Rectal smooth muscle tissue (tissue), 1 donor: ENCODE results near the gene SNX9.
"Not testable (repeated sequence)": the region's sequence is repeated elsewhere in the genome, so short reads cannot be mapped to it uniquely, and the experiment has no call there.

ENCODE experiments used
- H3K27ac ChIP-seq: one replicate; pipeline ENCODE4 v1.7.0; 2013; ENCODE audit warnings: low read depth, low read length, inconsistent platforms
- H3K27me3 ChIP-seq: one replicate; pipeline ENCODE4 v1.7.0; 2013; ENCODE audit warnings: low read length; ENCODE audit not compliant: control insufficient read depth, insufficient read depth
- H3K36me3 ChIP-seq: one replicate; pipeline ENCODE4 v1.7.0; 2013; ENCODE audit warnings: low read length; ENCODE audit not compliant: control insufficient read depth, insufficient read depth
- H3K4me1 ChIP-seq: one replicate; pipeline ENCODE4 v1.7.0; 2013; ENCODE audit warnings: low read length; ENCODE audit not compliant: control insufficient read depth, insufficient read depth
- H3K4me3 ChIP-seq: one replicate; pipeline ENCODE4 v1.7.0; 2013; ENCODE audit warnings: low read length
- H3K9ac ChIP-seq: one replicate; pipeline ENCODE4 v1.7.0; 2013; ENCODE audit warnings: low read length

Gene SNX9

DNA sequence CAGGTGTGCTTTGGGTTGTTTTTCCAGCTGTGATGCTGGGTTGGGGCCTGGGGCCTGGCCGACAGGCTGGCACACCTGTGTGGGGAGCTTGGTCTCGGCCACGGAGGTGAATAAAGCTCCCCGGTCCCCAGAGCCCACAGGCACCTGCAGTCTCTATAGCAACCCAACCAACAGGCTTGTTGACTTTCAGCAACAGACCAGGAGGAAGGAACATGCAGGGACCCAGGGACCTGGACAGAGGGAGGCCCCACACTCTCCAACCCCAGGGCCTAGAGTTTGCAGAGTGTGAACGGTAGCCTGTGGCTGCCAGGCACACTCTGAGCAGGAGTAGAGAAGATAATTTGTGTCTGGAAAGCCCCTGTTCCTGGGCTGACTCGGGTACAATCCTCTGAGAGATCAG lies 144.0 kb downstream of the SNX9 start:
- H3K9ac ChIP-seq, result no peak overlapping the region
- no peaks in the 10 kb centered on the region for H3K27me3 ChIP-seq
- H3K4me1 ChIP-seq, result no peaks in the 10 kb centered on the region
- no peak overlapping the region for H3K4me3 ChIP-seq
- peak overlapping the region; percentile 8 for H3K27ac ChIP-seq
- no peaks in the 10 kb centered on the region for H3K36me3 ChIP-seq

DNA sequence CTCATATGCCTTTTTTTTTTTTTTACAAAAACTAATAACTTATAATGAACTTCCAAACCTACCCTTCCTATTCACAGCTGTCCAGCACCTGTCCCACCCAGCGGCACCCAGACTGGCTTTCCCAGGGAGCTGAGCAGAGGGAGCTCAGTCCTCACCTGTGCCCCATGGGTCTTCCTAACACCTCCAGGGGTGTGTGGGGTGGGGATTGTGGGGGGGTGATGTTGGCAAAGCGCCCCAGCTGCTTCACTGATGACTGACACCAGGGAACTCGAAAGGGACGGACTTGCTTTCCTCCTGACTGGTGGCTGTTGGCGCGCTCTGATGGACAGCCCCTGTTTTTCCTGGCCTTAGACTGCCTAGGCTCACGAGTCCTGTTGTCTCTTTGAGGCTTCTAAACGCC lies 144.4 kb downstream of the SNX9 start:
- Histone ChIP-seq H3K4me1 (no peaks in the 10 kb centered on the region), H3K36me3 (no peaks in the 10 kb centered on the region), H3K4me3 (no peak overlapping the region), H3K27me3 (no peaks in the 10 kb centered on the region), H3K9ac (no peak overlapping the region), H3K27ac (no peak overlapping the region)

DNA sequence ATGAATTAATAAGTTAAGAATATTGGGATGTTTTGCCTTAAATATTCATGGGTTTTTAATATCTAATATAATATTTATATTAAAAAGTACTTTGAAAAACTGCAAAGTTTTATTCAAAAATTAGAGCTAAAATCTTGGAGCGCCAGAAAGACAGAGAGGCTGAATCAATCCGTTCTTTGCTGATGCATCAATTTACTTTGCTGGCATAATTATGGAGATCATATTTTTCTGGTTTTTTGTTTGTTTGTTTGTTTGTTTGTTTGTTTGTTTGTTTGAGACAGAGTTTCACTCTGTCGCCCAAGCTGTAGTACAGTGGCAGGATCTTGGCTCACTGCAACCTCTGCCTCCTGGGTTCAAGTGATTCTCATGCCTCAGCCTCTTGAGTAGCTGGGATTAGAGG lies 149.1 kb downstream of the SNX9 start:
- H3K4me1 ChIP-seq, H3K27ac ChIP-seq, H3K4me3 ChIP-seq: not testable (repeated sequence)

GRCh38 chr6:157974341-157974894 lies 151.4 kb downstream of the SNX9 start:
- Histone ChIP-seq H3K27me3 (no peaks in the 10 kb centered on the region), H3K4me3 (no peak overlapping the region), H3K4me1 (no peaks in the 10 kb centered on the region), H3K36me3 (no peaks in the 10 kb centered on the region), H3K27ac (no peak overlapping the region), H3K9ac (no peak overlapping the region)

More for the DNA sequence above, 149.1 kb downstream of the SNX9 start:
- not testable (repeated sequence) for H3K9ac ChIP-seq, H3K36me3 ChIP-seq, H3K27me3 ChIP-seq

GRCh38 chr6:157974967-157975366 lies 151.9 kb downstream of the SNX9 start:
- Histone ChIP-seq H3K27ac (no peak overlapping the region), H3K4me3 (no peak overlapping the region), H3K9ac (no peak overlapping the region), H3K27me3 (no peaks in the 10 kb centered on the region), H3K4me1 (no peaks in the 10 kb centered on the region), H3K36me3 (no peaks in the 10 kb centered on the region)

DNA sequence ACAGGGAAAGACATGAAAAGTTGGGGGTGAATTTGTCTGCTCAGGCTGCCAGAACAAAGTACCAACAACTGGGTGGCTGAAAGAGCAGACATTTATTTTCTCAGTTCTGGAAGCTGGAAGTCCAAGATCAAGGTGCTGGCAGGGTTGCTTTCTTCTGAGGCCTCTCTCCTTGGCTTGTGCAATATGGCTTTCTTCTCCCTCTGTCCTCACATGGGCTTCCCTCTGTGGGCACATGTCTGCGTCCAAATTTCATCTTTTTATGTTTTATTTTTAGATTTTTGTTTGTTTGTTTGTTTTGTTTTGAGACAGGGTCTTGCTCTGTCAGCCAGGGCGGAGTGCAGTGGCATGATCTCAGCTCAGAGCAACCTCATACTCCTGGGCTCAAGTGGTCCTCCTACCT lies 152.4 kb downstream of the SNX9 start:
- Histone ChIP-seq H3K4me3 (no peak overlapping the region), H3K27me3 (no peaks in the 10 kb centered on the region), H3K36me3 (no peaks in the 10 kb centered on the region), H3K4me1 (no peaks in the 10 kb centered on the region), H3K27ac (no peak overlapping the region), H3K9ac (no peak overlapping the region)

DNA sequence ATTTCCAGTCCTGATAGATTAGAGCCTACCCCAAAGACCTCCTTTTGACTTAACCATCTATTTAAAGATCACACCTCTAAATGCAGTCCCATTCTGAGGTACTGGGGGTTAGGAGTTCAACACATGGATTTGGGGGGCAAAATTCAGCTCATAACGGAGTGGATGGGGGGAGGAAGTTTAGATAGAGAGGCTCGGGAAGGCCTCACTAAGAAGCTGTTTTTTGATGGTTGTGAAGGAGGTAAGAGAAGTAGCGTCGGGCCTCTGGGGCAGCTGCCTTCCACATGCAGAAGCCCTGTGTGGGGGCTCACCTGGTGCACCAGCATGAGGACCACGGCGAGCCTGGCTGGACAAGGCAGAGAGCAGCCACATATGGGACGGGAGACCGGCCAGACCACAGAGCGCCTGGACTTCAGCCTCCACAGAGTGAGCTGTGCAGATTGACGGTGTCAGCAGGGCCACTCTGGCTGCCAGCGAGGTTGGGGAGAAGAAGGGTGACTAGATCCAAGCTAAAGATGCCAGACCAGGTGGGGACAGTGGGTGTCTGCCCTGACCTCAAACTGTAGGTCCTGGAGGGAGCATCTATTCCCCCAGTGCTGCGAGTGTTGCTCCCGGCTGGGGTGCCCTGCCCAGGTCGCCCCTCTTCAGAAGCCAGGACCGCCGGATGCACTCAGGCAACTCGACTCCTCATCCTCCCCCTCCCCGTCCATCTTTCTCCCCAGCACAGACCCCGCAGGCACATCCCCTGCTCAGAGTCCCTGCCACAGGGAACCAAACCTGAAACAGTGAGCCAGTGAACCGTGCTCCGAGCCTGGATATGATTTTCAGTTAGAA lies 153.5 kb downstream of the SNX9 start:
- no peaks in the 10 kb centered on the region for H3K27me3 ChIP-seq
- no peak overlapping the region for H3K27ac ChIP-seq
- H3K9ac ChIP-seq, result no peak overlapping the region
- no peaks in the 10 kb centered on the region for H3K4me1 ChIP-seq
- H3K4me3 ChIP-seq, result no peak overlapping the region
- H3K36me3 ChIP-seq, result no peaks in the 10 kb centered on the region

GRCh38 chr6:157977176-157977804 lies 154.2 kb downstream of the SNX9 start:
- H3K4me1 ChIP-seq, result no peaks in the 10 kb centered on the region
- no peak overlapping the region for H3K27ac ChIP-seq
- H3K4me3 ChIP-seq, result no peak overlapping the region

DNA sequence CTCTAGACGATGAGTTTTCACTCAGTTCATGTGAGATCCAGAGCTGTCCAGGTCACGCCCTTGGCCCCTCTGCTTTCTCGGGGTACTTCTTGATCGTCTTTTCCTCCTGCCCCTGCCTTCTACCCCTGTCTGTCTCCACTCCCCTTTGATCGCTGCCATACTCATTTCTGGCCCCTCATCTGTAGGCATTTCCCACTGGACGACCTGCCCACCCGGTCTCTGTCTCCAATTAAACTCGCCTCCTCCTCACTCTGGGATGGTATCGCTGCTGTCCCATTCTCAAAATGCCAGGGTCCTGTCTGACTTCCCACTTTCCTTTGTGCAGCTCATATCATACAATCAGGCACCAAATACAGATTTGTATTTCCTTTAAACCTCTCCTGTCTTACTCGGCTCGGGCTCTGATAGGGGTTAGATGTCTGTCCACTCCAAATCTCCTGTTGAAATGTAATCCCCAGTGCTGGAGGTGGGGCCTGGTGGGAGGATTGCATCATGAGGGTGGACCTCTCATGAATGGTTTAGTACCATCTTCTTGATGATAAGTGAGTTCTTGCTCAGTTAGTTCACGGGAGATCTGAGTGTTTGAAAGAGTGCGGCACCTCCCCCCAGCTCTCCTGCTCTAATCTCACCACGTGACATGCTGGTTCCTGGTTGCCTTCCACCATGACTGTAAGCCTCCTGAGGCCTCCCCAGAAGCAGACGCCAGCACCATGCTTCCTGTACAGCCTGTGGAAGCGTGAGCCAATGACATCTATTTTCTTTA lies 155.2 kb downstream of the SNX9 start:
- Histone ChIP-seq H3K4me3 (no peak overlapping the region), H3K27me3 (no peaks in the 10 kb centered on the region), H3K27ac (no peak overlapping the region), H3K4me1 (no peaks in the 10 kb centered on the region), H3K36me3 (no peaks in the 10 kb centered on the region), H3K9ac (no peak overlapping the region)

More at GRCh38 chr6:157977176-157977804, 154.2 kb downstream of the SNX9 start:
- Histone ChIP-seq H3K27me3 (no peaks in the 10 kb centered on the region), H3K9ac (no peak overlapping the region), H3K36me3 (no peaks in the 10 kb centered on the region)

DNA sequence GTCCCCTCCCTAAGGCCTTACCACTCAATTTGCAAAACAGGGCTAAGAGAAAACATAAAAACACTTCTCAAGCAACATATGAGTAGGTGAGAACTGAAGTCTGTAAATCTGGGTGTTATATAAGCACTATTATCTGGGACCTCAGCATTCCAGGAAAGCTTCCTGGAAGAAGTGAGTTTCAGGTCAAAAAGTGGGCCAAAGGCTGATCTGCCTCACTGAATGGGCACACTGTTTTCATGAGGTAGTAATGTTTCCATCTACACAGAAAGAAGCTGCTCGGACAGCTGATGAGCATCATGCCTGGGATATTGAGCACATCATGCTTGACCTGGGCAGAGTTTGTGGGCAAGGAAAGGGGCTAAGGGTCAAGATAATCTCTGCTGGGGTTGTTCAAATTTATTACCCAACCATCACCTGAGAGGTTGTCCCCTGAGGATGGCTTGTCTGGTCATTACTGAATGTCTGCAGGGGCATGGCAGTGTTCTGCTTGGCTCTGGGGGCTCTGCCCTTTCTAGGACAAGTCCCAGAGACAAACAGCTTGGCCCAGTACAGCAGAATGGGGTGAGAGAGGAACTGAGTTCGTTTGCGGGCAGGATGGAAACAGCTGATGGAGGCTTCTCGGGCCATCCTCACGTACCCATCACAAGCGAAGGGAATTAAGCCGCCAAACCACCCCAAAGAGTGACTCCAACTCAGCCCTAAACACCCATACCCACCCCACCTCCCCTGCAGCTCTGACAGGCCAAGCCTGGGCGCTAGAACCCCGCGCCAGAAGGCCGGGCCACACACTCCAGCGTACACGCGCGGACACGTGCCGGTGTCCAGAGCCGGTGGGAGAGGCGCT lies 157.5 kb downstream of the SNX9 start:
- Histone ChIP-seq H3K4me1 (peaks cover 3% of the 10 kb centered on the region), H3K9ac (peak overlapping the region; percentile 45), H3K27ac (peak overlapping the region; percentile 77), H3K27me3 (no peaks in the 10 kb centered on the region), H3K36me3 (no peaks in the 10 kb centered on the region), H3K4me3 (peak overlapping the region; percentile 81)

DNA sequence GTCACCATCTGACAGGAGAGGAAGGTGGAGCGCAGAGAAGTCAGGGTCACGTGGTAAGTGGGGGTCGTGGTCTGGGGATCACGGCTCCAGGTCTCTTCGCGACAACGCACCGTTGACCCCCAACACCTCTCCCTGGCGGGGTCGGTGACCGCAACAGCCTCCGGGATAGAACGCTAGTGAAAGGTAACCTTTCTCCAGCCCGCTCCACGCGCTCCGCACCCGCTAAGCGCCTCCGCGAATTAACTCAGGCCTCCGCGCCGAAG lies 158.0 kb downstream of the SNX9 start:
- Histone ChIP-seq H3K4me1 (peaks cover 3% of the 10 kb centered on the region), H3K27me3 (no peaks in the 10 kb centered on the region), H3K9ac (peak overlapping the region; percentile 45), H3K36me3 (no peaks in the 10 kb centered on the region), H3K4me3 (peak overlapping the region; percentile 81), H3K27ac (peak overlapping the region; percentile 77)
